Neuron (in vitro differentiated cells): ENCODE data around the gene NFATC1.

ENCODE experiments used
- H2AFZ ChIP-seq: one replicate; pipeline ENCODE4 v1.6.1; 2013; ENCODE audit warnings: low read depth, mild to moderate bottlenecking, inconsistent platforms, low read length, moderate library complexity
- H3K27me3 ChIP-seq: one replicate; pipeline ENCODE4 v1.6.1; 2013; ENCODE audit warnings: low read length; ENCODE audit not compliant: insufficient read depth
- H3K36me3 ChIP-seq: one replicate; pipeline ENCODE4 v1.6.1; 2013; ENCODE audit warnings: low read length; ENCODE audit not compliant: insufficient read depth
- H3K4me1 ChIP-seq: one replicate; pipeline ENCODE4 v1.6.1; 2013; ENCODE audit warnings: low read length; ENCODE audit not compliant: insufficient read depth
- H3K4me3 ChIP-seq: 2 replicates; pipeline ENCODE4 v1.5.1; 2013; ENCODE audit warnings: mild to moderate bottlenecking, low read length, moderate library complexity
- H3K9me3 ChIP-seq: one replicate; pipeline ENCODE4 v1.6.1; 2013; ENCODE audit warnings: low read length

The NFATC1 gene

DNA sequence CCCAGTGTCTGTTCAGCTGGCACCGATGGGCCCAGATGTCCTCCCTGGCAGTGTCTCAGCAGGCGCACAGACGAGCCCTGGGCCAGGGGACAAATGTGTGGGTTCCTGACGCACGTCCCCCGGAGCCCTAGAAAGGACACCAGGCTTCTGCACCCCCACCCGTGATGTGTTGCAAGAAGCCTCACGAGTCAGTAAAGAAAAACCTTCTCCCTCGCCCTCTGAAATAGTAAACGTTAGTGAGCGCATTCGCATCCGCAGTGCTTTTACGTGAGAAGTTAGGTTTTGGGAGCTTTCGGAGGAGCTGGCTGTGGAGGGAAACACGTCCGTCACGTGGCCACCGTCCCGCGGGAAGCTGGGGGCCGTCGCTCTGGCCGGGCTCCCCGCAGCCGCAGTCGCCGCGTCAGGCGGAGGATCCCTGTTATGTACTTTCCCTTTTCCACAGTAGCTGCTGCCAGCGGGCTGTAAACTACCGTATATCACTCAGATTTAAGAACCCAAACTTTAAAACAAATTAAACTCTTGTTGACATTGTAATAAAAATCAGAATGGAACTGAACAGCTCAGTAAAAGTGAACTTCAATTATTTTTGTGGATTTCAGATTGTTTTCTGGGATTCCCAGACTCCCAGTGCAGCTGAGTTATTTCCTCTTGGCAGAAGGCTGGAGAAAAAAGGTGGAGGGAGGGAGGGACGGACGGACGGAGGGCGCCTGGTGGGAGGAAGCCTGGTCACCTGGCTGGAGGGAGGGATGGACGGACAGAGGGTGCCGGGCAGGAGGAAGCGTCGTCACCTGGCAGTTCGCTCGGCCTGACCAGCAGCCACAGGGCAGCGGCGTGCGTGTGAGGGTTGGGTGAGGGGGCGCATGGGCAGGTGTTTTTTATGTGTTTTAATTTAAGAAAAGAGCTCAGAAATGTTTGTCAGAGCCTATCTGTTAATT is 112.1 kb downstream of the NFATC1 start:
- no peaks in the 10 kb centered on the region for H3K9me3 ChIP-seq
- H3K4me3 ChIP-seq, result no peak overlapping the region

DNA sequence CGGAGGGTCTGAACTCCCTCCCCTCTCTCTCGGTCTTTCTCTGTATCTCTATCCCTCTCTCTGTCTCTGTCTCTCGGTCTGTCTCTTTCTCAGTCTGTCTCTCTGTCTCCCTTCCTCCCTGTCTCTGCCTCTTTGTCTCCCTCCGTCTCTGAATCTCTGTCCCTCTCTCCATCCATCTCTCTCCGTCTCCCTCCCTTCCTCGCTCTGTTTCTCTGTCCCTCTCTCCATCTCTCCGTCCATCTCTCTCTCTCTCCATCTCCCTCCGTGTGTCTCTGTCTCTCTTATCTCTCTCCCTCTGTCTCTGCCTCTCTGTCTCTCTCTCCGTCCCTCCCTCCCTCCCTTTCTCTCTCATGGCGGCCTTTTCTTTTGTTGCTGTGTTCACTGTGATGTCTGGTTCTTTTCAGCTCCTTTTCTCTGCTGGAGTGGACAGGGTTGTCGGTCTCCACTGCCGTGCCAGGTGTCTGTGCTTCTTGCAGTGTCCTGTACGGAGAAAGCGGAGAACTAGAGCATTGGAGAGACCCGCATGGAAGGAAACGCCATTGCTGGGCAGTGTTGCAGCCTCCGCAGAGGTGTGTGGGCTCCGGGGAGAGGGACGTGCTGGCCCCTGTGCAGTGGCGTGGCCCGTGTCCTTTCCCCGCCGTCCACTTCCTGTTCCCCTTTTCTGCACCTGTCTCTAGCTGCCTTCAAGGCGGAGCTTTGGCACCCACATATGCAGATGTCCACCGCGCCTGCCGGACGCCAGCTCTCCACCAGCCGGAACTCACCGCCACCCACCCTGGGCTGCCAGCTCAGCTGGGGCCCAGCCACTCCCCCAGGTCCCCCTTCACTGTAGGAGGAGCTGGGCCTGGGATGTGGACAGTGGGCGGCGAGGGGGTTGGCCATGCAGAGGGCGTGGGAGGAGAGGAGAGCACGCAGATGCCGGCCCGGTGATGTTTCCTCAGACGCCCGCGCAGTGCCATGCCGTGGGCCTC is 113.1 kb downstream of the NFATC1 start:
- no peaks in the 10 kb centered on the region for H3K4me1 ChIP-seq
- H3K27me3 ChIP-seq, result no peaks in the 10 kb centered on the region
- no peaks in the 10 kb centered on the region for H3K9me3 ChIP-seq
- H3K36me3 ChIP-seq, result no peaks in the 10 kb centered on the region
- no peak overlapping the region for H2AFZ ChIP-seq
- no peak overlapping the region for H3K4me3 ChIP-seq

More for the DNA sequence above, 112.1 kb downstream of the NFATC1 start:
- Histone ChIP-seq H3K36me3 (no peaks in the 10 kb centered on the region), H3K4me1 (no peaks in the 10 kb centered on the region), H2AFZ (no peak overlapping the region), H3K27me3 (no peaks in the 10 kb centered on the region)

DNA sequence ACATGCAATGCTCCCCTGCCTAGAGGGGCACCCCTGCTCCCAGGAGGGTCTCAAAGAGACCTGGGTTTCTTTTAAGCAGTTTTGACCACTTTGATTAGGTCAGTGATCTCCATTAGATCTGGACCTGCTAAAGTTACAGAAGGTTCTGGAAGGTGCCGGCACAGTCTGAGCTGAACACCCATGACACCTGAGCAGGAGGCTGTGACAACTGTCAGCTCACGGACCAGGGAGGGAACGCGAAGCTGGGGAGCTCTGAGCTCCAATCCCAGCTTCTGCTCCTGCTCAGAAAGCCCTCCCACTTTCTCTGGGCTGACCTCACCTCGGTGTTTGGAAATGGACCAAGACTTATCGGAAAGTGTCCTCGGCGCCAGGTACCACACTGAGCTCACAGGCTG is 113.8 kb downstream of the NFATC1 start:
- H2AFZ ChIP-seq, result no peak overlapping the region
- no peak overlapping the region for H3K4me3 ChIP-seq
- no peaks in the 10 kb centered on the region for H3K4me1 ChIP-seq
- H3K27me3 ChIP-seq, result no peaks in the 10 kb centered on the region
- H3K9me3 ChIP-seq, result no peaks in the 10 kb centered on the region
- no peaks in the 10 kb centered on the region for H3K36me3 ChIP-seq

DNA sequence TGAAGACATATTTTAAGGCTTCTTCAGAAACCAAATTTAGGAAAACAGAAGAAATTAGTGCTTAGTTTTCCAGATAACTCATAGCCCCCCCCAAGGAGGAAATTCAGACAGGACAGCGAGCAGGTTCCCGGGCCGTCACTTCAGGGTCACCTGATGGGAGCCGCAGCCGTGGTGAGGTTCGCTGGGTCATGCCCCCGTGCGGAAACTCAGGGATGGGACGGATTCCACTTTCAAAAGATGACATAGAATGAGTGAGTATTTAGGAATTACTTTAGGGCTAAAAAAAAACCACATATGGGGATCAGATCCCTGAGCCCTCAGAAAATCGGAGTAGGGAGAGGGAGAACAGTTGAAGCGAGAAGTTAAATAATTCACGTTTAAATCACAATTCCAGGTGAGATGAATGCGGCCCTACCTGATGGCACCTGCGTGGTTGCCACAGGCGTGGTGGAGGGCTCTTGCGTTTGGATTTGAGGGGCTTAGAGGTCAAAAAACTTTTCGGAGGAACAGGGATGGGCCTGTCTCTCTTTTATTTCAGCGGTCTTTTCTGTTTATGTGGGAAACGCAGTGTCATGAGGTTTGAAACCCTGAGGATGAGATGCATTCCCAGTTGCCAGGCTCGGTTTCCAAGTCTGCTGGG is 114.4 kb downstream of the NFATC1 start:
- H3K4me1 ChIP-seq, result no peaks in the 10 kb centered on the region
- no peaks in the 10 kb centered on the region for H3K36me3 ChIP-seq
- no peak overlapping the region for H2AFZ ChIP-seq
- no peaks in the 10 kb centered on the region for H3K9me3 ChIP-seq
- H3K27me3 ChIP-seq, result no peaks in the 10 kb centered on the region
- H3K4me3 ChIP-seq, result no peak overlapping the region

DNA sequence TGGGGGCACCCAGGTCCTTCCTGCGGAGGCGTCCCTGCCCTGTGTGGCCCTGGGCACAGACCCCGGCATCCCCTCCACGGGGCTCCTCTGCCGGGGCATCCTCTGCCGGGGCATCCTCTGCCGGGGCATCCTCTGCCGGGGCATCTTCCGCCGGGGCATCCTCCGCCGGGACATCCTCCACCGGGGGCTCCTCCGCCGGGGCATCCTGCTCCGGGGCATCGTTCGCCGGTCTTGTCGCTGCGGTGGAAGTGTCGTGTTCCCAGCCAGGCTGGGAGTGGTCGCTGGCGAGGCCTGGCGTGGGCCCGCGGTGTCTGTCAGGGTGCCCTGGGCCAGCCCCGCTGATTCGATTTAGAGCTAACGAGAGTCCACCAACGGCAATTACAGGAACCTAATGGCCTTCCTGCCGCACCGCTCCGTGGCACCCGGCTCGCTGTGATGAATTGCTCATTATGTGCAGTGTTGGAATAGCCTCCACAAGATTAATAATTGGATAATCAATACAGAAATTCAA is 115.1 kb downstream of the NFATC1 start:
- Histone ChIP-seq H2AFZ (no peak overlapping the region), H3K36me3 (no peaks in the 10 kb centered on the region), H3K4me1 (no peaks in the 10 kb centered on the region), H3K27me3 (no peaks in the 10 kb centered on the region), H3K4me3 (no peak overlapping the region), H3K9me3 (no peaks in the 10 kb centered on the region)

- H3K27me3 ChIP-seq, result no peaks in the 10 kb centered on the region
- no peaks in the 10 kb centered on the region for H3K4me1 ChIP-seq
- H3K4me3 ChIP-seq, result no peak overlapping the region
- no peaks in the 10 kb centered on the region for H3K9me3 ChIP-seq
- H3K36me3 ChIP-seq, result no peaks in the 10 kb centered on the region
- H2AFZ ChIP-seq, result no peak overlapping the region
Measured at GRCh38 chr18:79511271-79511670, 115.5 kb downstream of the NFATC1 start.

DNA sequence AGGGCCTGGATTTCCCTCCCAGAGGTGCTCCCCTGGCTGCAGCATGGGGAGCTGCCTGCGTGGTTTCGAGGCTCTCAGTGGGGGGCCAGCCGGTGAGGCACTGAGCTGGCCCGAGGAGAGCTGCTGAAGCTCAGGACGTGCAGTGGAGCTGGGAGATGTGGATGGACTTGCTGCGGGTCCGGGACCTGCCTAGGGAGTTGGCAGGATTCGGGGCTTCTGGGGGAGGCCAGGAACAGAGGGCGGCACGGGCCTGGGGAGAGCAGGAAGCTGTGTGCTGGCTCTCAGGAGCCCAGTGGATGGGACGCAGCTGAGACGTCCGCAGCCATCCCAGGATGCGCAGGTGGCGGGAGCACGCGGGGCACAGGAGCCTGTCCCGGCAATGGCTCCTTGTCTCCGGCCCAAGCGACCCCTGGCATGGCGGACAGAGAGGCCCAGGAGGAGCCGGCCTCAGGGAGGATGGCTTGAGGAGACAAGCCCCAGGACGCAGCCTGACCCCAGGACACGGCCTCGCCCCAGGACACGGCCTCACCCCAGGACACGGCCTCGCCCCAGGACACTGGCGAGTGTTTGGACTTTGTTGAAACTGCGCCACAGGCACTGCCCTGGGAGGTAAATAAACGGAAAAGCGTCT is 116.1 kb downstream of the NFATC1 start:
- H3K4me1 ChIP-seq, result no peaks in the 10 kb centered on the region
- no peaks in the 10 kb centered on the region for H3K27me3 ChIP-seq
- no peak overlapping the region for H3K4me3 ChIP-seq
- no peaks in the 10 kb centered on the region for H3K36me3 ChIP-seq
- H2AFZ ChIP-seq, result no peak overlapping the region
- H3K9me3 ChIP-seq, result no peaks in the 10 kb centered on the region

DNA sequence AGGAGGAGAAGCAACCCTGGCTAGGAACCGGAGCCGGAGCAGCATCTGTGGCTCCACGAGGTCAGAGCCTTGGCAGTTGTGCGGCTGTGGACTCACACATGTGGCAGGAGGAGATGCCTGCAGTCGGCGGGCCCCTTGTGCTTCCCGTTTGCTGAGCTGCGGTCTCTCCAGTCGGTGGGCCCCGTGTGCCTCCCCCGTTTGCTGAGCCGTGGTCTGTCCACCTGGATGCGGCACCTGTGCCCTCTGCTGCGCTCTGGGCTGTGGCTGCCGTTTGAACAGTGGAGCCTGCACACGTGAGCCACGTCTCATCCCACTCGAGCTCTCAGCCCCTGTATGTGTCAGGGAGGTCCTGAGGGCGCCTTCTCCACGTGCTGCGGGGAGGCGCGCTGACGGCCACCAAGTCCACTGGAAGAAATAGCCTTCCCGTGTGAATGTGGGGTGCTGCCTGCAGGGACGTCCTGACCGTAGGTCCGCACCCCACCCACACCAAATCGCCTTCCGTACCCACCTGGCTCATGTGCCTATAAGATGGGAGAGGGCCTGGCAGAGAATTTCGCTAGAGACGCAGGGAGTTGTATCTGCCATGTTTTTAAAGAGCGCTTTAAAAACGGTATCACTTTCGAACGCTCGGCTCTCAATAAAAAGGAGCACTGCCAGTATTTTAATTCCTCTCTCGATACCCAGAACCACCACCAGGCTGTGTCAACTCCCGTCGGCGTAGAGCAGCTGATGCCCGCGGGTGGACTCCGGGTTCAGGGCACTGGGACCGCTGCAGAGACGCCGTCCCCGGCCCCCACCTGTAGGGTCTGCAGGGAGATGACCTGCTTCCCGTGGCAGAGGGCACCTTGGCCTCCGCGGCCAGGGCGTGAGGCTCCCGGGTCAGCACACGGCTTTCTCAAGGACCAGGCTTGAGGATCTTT is 117.0 kb downstream of the NFATC1 start:
- Histone ChIP-seq H3K27me3 (no peaks in the 10 kb centered on the region), H2AFZ (no peak overlapping the region), H3K9me3 (no peaks in the 10 kb centered on the region), H3K4me1 (no peaks in the 10 kb centered on the region), H3K36me3 (no peaks in the 10 kb centered on the region), H3K4me3 (no peak overlapping the region)

DNA sequence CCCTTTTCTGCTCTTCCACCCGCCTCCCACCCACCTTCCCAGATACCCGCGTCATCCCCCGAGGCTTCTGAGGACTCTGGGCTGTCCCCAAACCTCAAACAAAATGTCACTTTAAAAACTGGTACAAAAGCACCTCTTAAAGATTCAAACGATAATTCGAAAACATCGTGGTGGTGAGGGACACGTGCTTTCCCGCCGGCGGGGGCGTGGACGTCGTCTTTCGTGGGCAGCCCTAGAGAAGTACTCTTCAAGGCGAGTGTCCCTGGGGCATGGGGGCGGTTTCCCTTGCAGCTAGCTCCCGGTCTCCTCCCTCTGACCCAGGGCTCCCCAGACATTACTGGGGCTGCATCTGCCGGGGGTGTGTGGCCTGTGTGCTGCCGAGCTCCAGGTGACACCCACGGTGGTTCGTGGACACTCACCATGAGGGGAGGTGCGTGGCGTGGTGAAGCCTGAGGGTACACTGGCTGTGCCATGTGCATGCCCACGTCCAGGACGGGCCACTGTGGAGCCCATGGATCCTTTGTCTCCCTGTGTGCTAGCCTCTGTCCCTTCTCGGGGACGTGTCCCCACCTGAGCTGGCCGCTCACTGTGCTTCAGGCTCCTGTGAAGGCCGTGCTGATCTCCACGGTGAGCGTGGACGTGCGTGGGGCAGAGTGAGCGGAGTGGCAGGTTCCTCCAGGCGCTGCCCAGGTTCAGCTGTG is 117.8 kb downstream of the NFATC1 start:
- no peaks in the 10 kb centered on the region for H3K36me3 ChIP-seq
- no peak overlapping the region for H2AFZ ChIP-seq
- H3K4me1 ChIP-seq, result no peaks in the 10 kb centered on the region
- H3K4me3 ChIP-seq, result no peak overlapping the region
- H3K27me3 ChIP-seq, result no peaks in the 10 kb centered on the region
- no peaks in the 10 kb centered on the region for H3K9me3 ChIP-seq

- Histone ChIP-seq H3K27me3 (peaks cover 5% of the 10 kb centered on the region), H3K36me3 (no peaks in the 10 kb centered on the region), H3K9me3 (no peaks in the 10 kb centered on the region), H2AFZ (no peak overlapping the region), H3K4me1 (no peaks in the 10 kb centered on the region), H3K4me3 (no peak overlapping the region)
Measured at GRCh38 chr18:79515331-79515730, 119.6 kb downstream of the NFATC1 start.

GRCh38 chr18:79515944-79516351 is 120.2 kb downstream of the NFATC1 start:
- H3K27me3 ChIP-seq, result peaks cover 5% of the 10 kb centered on the region
- no peaks in the 10 kb centered on the region for H3K9me3 ChIP-seq
- H3K4me1 ChIP-seq, result no peaks in the 10 kb centered on the region
- H3K4me3 ChIP-seq, result no peak overlapping the region
- H3K36me3 ChIP-seq, result no peaks in the 10 kb centered on the region
- no peak overlapping the region for H2AFZ ChIP-seq
